ENCODE measurements around the gene PDE6D. TPM values are rescaled to one million over a fixed set of nuclear protein-coding genes. Genes with fewer than 3 reads are reported as not detected.

The PDE6D gene
- total and polyA plus RNA-seq, 5 donors, result 13.3 to 24.3 (median 17.7) TPM

GRCh38 chr2:231795525-231796327, 14.6 kb upstream of the PDE6D start:
- intact Hi-C loops (cut with DNase I), result no loop called here
- ATAC-seq, result no peak
- no peak overlapping the region for H3K27ac ChIP-seq (ENCODE audit: low read length)

DNA sequence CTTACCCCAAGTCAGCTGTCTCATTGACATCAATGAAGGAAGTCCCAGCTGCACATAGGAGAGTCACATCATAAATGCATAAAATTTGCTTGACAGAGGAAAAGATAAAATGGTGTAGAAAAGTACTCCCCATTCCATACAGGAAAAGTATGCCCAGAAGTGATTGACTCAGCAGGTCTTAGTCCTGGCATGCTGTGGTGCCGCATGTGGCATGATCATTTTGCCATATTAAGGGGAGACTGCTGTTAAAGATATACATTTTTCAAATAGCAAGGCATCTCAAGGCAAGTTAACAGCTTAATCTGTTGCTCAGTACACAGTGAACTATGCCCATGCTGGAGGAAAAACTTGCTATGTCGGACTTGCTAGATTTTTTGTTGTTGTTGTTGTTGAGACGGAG, 13.3 kb upstream of the PDE6D start:
- intact Hi-C loops (cut with DNase I), result no loop called here
- DNase-seq (no peak), ATAC-seq (no peak)
- Histone ChIP-seq H3K4me1 (ENCODE audit: control insufficient read depth, insufficient read depth, low read length) (no peaks in the 10 kb centered on the region), H3K4me3 (ENCODE audit: low read length) (no peak overlapping the region), H3K9me3 (ENCODE audit: control insufficient read depth, low read length) (no peaks in the 10 kb centered on the region), H3K27me3 (ENCODE audit: control insufficient read depth, insufficient read depth) (no peaks in the 10 kb centered on the region), H3K27ac (ENCODE audit: low read length) (no peak overlapping the region)
- WGBS, result 91% methylated on average over 3 of the region's 3 CpGs

More at GRCh38 chr2:231795525-231796327, 14.6 kb upstream of the PDE6D start:
- 74% methylated on average over 9 of the region's 9 CpGs for WGBS
- Histone ChIP-seq H3K27me3 (ENCODE audit: control insufficient read depth, insufficient read depth) (no peaks in the 10 kb centered on the region), H3K4me3 (ENCODE audit: low read length) (no peak overlapping the region), H3K9me3 (ENCODE audit: control insufficient read depth, low read length) (no peaks in the 10 kb centered on the region), H3K4me1 (ENCODE audit: control insufficient read depth, insufficient read depth, low read length) (no peaks in the 10 kb centered on the region)
- no peak for DNase-seq

DNA sequence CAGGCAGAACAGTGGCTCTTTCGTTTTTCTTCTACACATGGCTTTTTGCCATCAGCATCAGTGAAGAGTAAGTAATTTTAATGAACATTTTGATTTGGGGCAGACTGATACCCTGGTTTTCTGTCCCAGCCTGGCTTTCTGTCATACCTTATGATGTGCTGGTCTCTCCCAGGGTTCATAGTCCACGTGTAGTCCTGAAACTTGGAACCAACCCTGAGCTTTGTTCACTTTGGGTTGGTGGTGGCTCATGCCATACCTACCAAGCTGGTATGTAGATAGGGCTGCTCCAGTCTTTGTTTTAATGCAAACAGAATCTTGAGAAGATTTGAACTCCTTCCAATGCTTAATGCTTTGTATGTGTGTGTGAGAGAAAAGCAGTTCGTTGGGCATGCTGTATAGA, 10.0 kb upstream of the PDE6D start:
- 72% methylated on average over 3 of the region's 3 CpGs for WGBS
- Histone ChIP-seq H3K27ac (ENCODE audit: low read length) (no peak overlapping the region), H3K27me3 (ENCODE audit: control insufficient read depth, insufficient read depth) (no peaks in the 10 kb centered on the region), H3K9me3 (ENCODE audit: control insufficient read depth, low read length) (no peaks in the 10 kb centered on the region), H3K4me3 (ENCODE audit: low read length) (no peak overlapping the region), H3K4me1 (ENCODE audit: control insufficient read depth, insufficient read depth, low read length) (peaks cover 3% of the 10 kb centered on the region)
- ATAC-seq, result no peak
- intact Hi-C loops (cut with DNase I), result no loop called here
- DNase-seq, result no peak

DNA sequence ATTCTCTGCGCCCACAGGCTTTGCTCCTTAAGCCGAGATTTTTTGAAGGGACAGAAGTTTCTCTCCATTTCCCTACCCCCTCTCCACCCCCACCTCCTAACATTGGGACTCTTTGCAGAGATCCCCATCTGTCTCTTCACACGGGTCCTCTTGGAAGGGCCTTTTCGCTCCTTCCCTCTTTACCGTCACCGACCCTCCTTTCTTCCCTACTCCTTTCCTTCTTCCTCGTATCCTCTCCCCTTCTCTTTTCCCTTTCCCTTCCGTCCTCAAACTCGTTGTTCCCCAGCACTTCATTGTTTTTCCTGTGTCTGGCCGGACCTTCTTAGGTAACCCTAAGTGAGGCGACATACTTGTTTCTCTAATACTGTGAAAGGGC, 5.8 kb upstream of the PDE6D start:
- DNase-seq (no peak), ATAC-seq (no peak)
- H3K27me3 ChIP-seq (ENCODE audit: control insufficient read depth, insufficient read depth), result no peaks in the 10 kb centered on the region
- peak overlapping the region; percentile 79 for H3K4me3 ChIP-seq (ENCODE audit: low read length)
- no peak overlapping the region for H3K27ac ChIP-seq (ENCODE audit: low read length)
- 15% methylated on average over 11 of the region's 11 CpGs for WGBS
- H3K4me1 ChIP-seq (ENCODE audit: control insufficient read depth, insufficient read depth, low read length), result peaks cover 6% of the 10 kb centered on the region
- no peaks in the 10 kb centered on the region for H3K9me3 ChIP-seq (ENCODE audit: control insufficient read depth, low read length)
- intact Hi-C loops (cut with DNase I), result no loop called here

DNA sequence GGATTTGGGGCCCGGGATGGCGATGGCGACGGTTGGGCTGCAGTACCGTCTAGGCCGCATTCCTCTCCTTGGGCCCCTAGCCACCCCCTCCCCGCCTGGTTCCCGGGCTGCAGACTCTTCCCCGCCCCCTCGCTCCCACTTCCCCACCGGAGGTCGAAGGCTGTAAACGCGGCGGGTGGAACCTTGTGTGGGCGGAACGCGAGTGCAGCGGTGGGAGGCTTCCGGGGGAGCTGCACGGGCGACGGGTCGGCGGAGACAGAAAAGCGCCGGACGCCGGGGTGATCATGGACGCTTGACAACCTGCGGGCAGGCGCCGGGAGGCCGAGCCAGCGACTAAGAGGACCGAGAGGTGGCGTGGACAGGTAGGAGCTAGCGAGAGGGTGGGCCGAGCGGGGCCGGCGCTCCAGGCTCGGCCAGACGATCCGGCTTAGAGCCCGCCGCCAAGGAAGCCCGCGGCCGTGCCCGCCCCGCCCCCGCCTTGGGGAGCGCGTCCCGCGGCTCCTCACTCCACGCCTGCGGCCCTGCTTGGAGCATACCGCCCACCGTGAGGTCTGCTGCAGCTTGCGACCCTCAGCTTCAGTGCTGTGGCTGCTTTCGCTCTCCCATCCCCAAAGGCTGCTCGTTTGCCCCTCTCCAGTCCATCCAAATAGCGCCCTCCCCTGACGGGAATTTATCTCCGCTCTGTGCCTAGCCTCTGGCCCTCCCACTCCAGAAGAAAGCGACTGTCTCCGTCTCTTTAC, 5.3 kb upstream of the PDE6D start, which contains the start of gene COPS7B:
Gene COPS7B (plus strand): TSS at position 269 of the 740 bp plus-strand sequence. CDS start 2,126 bp downstream, outside the sequence.
- Histone ChIP-seq H3K27ac (ENCODE audit: low read length) (peak within 1 kb of the TSS; percentile 46), H3K4me1 (ENCODE audit: control insufficient read depth, insufficient read depth, low read length) (peaks cover 6% of the 10 kb centered on the region), H3K9me3 (ENCODE audit: control insufficient read depth, low read length) (no peaks in the 10 kb centered on the region), H3K4me3 (ENCODE audit: low read length) (peak within 1 kb of the TSS; percentile 79), H3K27me3 (ENCODE audit: control insufficient read depth, insufficient read depth) (no peaks in the 10 kb centered on the region)
- under 1% methylated on average over 69 of the region's 69 CpGs for WGBS
- peak; percentile 71 to 73 for ATAC-seq
- DNase-seq, result peak; percentile 80 to 92 (median 90)
- intact Hi-C loops (cut with DNase I), result no loop called here

- intact Hi-C loops (cut with DNase I), result no loop called here
- DNase-seq (no peak), ATAC-seq (no peak)
- 45% methylated on average over 6 of the region's 6 CpGs for WGBS
- Histone ChIP-seq H3K27me3 (ENCODE audit: control insufficient read depth, insufficient read depth) (no peaks in the 10 kb centered on the region), H3K4me3 (ENCODE audit: low read length) (peak overlapping the region; percentile 79), H3K27ac (ENCODE audit: low read length) (peak overlapping the region; percentile 46), H3K9me3 (ENCODE audit: control insufficient read depth, low read length) (no peaks in the 10 kb centered on the region), H3K4me1 (ENCODE audit: control insufficient read depth, insufficient read depth, low read length) (peaks cover 6% of the 10 kb centered on the region)
These were observed 4.7 kb upstream of the PDE6D start for GRCh38 chr2:231785822-231786176.

- peaks cover 6% of the 10 kb centered on the region for H3K4me1 ChIP-seq (ENCODE audit: control insufficient read depth, insufficient read depth, low read length)
- no peaks in the 10 kb centered on the region for H3K9me3 ChIP-seq (ENCODE audit: control insufficient read depth, low read length)
- ATAC-seq (no peak), DNase-seq (no peak)
- no peak overlapping the region for H3K27ac ChIP-seq (ENCODE audit: low read length)
- intact Hi-C loops (cut with DNase I), result no loop called here
- H3K27me3 ChIP-seq (ENCODE audit: control insufficient read depth, insufficient read depth), result no peaks in the 10 kb centered on the region
- H3K4me3 ChIP-seq (ENCODE audit: low read length), result no peak overlapping the region
- 83% methylated on average over 2 of the region's 2 CpGs for WGBS
These were observed 4.3 kb upstream of the PDE6D start for GRCh38 chr2:231785413-231785812.

DNA sequence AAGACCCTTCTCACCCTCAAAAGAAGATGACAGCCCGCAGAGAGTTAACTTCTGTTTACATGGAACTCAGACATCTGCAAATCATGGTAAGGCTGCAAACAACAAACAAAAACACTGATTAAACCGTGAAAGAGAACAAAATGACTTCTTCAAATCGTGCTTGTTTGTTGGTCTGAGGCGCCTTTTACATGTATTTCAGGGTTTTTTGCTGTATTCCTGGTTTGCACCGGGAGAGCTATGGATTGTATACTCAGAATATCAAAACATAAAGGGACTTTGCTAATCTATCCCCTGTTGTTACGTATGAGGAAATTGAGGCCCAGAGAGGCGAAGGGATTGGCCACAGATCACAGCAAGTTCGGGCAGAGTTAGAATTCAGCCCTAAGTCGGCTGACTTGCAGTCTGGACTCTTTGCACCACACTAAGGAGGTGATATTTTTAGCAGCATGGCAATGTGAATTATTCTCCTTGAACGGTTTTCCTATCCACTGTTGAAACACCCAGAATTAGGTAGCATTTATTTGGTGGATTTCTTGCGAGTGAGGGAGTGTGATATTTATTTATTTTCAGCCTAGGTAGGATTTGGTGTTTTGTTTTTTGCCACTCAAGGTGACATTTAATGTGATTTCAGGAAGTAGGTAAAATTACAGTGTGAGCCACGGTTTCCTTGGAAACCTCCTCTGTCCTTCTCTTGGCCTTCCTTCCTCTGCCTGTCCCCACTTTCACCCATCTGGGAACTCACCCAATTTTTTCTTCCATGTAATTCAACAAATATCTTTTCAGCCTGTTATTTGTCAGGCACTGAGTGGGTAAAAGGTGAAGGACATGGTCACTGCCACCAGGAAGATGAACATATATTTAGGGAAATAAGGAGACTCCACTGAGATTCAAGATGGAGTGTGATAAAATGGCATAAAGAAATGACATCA, 980 bp upstream of the PDE6D start:
- peak overlapping the region; percentile 89 for H3K4me3 ChIP-seq (ENCODE audit: low read length)
- intact Hi-C loops (cut with DNase I), result no loop called here
- ATAC-seq (peak; percentile 4 to 7), DNase-seq (peak in 1 of 3 donors; percentile 44)
- no peaks in the 10 kb centered on the region for H3K27me3 ChIP-seq (ENCODE audit: control insufficient read depth, insufficient read depth)
- peaks cover 8% of the 10 kb centered on the region for H3K4me1 ChIP-seq (ENCODE audit: control insufficient read depth, insufficient read depth, low read length)
- 2% methylated on average over 12 of the region's 12 CpGs for WGBS
- H3K27ac ChIP-seq (ENCODE audit: low read length), result peak overlapping the region; percentile 95
- H3K9me3 ChIP-seq (ENCODE audit: control insufficient read depth, low read length), result no peaks in the 10 kb centered on the region

DNA sequence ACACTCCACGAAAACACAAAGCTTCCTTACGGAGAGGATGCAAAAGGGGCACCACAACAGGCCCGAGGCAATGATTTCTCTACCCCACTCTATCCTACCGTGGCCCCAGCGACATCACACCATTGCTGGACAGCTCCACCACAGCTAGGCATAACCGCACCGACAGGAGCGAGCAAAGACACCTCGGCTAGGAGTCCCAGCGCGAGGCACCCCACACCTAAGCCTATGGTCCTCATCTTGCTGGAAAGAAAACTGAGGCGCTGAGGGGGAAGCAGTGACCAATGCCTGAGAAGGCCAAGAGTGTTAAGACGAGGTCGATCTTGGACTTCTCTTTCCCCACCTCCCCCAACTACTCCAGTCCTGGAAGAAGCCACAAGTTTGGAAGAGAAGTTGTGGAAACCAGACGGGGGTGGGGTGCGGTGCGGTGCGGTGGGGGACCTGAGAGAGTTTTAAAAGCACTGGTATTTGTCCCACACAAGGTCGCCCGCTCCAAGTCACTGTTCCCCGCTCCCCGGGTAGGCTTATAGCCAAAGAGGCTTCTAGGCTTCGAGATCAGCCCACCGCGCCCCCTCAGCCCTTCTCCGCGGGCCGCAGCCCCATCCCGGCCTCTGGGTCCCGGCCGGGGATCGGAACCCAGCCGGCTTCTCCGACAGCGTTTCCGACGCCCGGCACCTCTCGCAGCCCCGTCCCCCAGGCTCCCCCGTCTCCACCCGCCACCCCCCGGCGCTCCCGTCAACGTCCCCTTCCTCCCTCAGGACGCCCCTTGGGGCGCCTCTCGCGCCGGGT, 766 bp downstream of the PDE6D start:
- H3K27me3 ChIP-seq (ENCODE audit: control insufficient read depth, insufficient read depth), result no peaks in the 10 kb centered on the region
- H3K4me1 ChIP-seq (ENCODE audit: control insufficient read depth, insufficient read depth, low read length), result peaks cover 5% of the 10 kb centered on the region
- peak in 1 of 2 donors; percentile 1 for ATAC-seq
- no peaks in the 10 kb centered on the region for H3K9me3 ChIP-seq (ENCODE audit: control insufficient read depth, low read length)
- intact Hi-C loops (cut with DNase I), result no loop called here
- WGBS, result 7% methylated on average over 51 of the region's 51 CpGs
- DNase-seq, result peak in 2 of 3 donors; percentile 22 to 56
- peak overlapping the region; percentile 65 for H3K27ac ChIP-seq (ENCODE audit: low read length)
- peak overlapping the region; percentile 89 for H3K4me3 ChIP-seq (ENCODE audit: low read length)

Data from right cardiac atrium (tissue), 5 donors.